Measurements from ENCODE around the gene FANCD2. TPM values are rescaled to one million over a fixed set of nuclear protein-coding genes. Genes with fewer than 3 reads are reported as not detected.
"Not testable (repeated sequence)": the region's sequence is repeated elsewhere in the genome, so short reads cannot be mapped to it uniquely, and the experiment has no call there.

Gene FANCD2
- polyA plus RNA-seq, 4 donors = 14.6 to 22.0 (median 18.6) TPM

- DNase-seq (ENCODE audit: low read depth in 4 of 4, low spot score in 3 of 4) = no peak
These were observed 14.6 kb upstream of the FANCD2 start for GRCh38 chr3:10011631-10012030.

DNA sequence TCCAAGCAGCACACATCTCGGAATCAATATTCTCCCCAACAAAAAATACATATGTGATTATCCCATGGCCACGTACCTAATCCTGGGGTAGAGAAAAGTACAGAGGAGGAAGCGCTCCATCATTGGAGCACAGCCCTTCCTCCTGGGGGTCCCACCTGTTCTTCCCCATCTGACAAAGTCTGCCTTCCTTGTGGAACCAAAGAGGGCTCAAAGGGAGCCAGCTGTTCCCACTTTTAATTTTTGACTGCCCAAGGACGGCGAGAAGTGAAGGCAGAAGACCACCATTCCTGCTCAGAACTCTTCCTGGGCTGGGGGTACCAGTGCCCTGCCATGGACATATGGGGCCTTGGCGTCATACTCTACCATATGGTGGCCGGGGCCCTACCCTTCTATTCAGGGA is 14.1 kb upstream of the FANCD2 start:
- DNase-seq (ENCODE audit: low read depth in 4 of 4, low spot score in 3 of 4) = no peak

GRCh38 chr3:10015461-10015904 is 10.8 kb upstream of the FANCD2 start:
- peak in 3 of 4 donors; percentile 48 to 74 (median 63) for DNase-seq (ENCODE audit: low read depth in 4 of 4, low spot score in 3 of 4)

DNA sequence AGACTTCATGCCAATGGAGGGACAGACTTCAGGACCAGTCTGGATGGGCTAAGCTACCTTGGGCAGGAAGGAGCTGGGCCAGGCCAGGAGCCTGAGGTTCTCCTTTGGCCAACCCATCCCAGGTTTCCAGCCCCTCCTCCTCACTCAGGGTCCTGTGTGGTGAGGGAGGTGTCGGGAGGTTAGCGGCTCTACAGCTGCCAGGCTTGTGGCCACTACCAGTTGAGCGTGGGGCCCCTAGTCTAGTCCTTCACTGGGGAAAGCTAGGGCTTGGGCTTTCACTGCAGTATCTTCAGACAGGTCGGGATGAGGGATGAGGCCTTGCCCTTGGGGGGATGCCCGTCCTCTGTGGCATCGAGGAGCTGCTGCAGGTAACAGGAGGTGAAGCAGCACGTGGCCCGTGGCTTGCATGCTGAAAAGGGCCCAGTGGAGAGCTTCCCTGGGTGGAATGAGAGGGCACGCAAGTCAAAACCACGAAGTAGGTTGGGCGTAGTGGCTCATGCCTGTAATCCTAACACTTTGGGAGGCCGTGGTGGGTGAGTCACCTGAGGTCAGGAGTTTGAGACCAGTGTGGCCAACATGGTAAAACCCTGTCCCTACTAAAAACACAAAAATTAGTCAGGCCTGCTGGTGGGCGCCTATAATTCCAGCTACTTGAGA is 8.5 kb upstream of the FANCD2 start:
- DNase-seq (ENCODE audit: low read depth in 4 of 4, low spot score in 3 of 4) = no peak

- DNase-seq (ENCODE audit: low read depth in 4 of 4, low spot score in 3 of 4) = not testable (repeated sequence)
These were observed 7.4 kb upstream of the FANCD2 start for GRCh38 chr3:10018806-10019205.

DNA sequence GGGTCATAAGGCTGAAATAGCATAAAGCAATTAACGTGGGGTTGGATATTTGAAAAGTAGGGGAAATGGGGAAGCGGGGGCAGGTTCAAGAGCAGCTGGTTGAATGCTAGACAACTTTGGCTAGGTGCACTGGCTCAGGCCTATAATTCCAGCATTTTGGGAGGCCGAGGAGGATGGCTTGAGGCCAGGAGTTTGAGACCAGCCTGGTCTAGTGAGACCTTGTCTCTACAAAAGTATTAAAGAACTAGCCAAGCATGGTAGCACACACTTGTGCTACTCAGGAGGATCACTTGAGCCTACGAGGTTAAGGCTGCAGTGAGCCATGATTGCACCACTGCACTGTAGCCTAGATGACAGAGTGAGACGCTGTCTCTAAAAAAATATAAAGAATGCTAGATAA is 6.9 kb upstream of the FANCD2 start:
- no peak for DNase-seq (ENCODE audit: low read depth in 4 of 4, low spot score in 3 of 4)

DNA sequence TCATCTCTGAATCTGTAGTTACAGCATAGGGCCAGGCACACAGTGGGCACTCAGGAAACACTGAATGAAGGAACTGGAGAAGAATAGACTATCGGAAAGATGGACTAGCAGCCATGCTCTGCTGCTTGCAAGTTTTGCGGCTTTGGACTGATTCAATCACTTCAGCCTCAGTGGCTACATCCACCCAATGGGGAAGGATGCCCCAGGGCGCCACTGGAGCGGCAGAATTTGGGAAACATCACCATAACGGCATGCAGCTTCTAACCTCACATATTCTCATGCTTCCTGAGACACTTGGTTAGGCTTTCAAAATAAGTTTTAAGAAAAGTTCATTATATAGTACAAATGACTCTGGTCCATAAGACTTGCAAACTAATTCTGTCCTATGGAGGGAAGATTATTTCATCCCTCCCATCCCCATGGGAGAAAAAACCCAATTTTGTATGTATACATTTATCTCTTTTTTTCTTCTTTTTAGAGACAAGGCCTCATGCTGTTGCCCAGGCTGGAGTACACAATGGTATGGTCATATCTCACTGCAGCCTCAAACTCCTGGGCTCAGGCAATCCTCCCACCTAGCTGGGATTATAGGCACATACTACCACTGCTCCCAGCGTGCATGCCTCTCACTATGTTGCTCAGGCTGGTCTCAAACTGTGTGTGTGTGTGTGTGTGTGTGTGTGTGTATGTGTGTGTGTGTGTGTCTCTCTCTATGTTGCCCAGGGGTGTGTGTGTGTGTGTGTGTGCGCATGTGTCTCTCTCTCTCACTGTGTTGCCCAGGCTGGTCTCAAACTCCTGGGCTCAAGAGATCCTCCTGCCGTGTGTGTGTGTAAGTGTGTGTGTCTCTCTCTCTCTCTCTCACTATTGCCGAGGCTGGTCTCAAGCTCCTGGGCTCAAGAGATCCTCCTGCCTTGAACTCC is 4.1 kb upstream of the FANCD2 start:
- DNase-seq (ENCODE audit: low read depth in 4 of 4, low spot score in 3 of 4) = no peak

DNA sequence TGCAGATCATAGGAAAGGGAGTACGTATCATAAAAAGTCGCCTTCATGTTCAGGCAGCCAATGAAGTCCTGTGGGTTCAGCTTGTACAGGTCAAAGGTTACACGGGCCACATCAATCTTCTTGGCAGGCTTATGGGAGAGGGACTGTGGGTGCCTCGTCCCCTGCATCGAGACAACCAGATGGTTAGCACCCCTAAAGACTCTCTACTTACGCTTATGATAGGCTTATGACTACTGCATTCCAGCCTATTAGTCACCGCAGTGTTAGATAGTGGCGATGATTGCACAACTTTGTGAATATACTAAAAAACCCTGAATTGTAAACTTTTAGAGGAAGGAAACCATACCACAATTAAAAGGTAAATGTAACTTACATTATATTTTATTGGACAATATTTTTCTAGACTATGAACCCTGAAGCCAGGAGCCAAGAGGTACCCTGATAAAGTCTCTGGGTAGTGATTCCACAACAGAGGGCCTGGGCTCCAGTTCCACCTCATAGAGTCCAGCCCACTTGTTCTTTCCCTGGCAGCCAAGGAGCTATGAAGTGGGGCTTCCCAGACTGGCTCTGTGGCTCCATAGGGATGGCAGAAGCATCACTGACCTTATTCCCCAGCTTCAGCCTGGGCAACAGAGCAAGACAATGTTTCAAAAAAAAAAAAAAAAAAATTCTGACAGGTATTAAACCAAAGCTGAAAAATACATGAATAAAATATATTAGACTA is 2.5 kb upstream of the FANCD2 start:
- no peak for DNase-seq (ENCODE audit: low read depth in 4 of 4, low spot score in 3 of 4)

GRCh38 chr3:10025205-10026083 is 793 bp upstream of the FANCD2 start:
- DNase-seq (ENCODE audit: low read depth in 4 of 4, low spot score in 3 of 4) = no peak

DNA sequence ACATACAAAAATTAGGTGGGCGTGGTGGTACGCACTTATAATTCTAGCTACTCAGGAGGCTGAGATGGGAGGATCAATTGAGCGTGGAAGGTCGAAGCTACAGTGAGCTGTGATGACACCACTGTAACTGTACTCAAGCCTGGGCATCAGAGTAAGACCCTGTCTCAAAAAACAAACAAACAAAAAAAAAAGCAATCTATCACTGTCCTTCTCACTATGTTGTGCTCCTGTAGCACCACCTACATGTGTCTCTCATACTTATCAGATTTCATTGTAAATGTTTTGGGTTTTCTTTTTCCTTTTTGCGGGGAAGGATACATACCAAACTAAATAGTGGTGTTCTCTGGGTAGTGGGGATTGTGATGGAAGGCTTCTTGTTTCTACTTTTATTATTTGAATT is 14.8 kb downstream of the FANCD2 start:
- DNase-seq (ENCODE audit: low read depth in 4 of 4, low spot score in 3 of 4) = no peak

DNA sequence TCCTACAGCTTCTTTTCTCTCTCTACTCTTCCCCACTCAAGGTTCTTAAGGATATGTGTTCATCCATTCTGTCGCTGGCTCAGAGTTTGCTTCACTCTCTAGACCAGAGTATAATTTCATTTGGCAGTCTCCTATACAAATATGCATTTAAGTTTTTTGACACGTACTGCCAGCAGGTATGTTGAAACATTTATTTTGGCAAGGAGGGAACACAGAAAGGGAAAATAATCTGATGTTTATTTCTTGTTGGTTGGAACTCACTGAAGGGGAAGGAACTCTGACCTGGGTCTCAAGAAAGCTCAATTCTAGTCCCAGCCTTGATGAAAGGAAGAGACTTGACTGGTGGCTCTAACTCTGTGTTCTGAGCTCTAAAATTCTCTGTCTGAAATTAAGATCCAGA is 21.6 kb downstream of the FANCD2 start:
- no peak for DNase-seq (ENCODE audit: low read depth in 4 of 4, low spot score in 3 of 4)

- not testable (repeated sequence) for DNase-seq (ENCODE audit: low read depth in 4 of 4, low spot score in 3 of 4)
These were observed 26.8 kb downstream of the FANCD2 start for GRCh38 chr3:10053054-10053453.

DNA sequence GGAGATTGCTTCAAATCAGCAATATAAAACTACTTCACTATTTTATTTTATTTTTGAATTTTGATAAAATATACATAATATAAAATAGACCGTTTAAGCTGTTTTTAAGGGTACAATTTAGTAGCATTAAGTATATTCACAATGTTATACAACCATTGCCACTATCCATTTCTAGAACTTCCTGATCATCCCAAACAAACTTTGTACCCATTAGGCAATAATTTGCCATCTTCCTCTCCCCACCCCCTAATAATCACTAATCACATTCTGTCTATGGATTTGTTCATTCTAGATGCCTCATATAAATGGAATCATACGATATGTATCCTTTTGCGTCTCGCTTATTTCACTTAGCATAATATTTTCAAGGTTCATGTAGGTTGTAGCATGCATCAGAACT is 28.9 kb downstream of the FANCD2 start:
- DNase-seq (ENCODE audit: low read depth in 4 of 4, low spot score in 3 of 4) = no peak

GRCh38 chr3:10070077-10070476 is 43.8 kb downstream of the FANCD2 start:
- not testable (repeated sequence) for DNase-seq (ENCODE audit: low read depth in 4 of 4, low spot score in 3 of 4)

DNA sequence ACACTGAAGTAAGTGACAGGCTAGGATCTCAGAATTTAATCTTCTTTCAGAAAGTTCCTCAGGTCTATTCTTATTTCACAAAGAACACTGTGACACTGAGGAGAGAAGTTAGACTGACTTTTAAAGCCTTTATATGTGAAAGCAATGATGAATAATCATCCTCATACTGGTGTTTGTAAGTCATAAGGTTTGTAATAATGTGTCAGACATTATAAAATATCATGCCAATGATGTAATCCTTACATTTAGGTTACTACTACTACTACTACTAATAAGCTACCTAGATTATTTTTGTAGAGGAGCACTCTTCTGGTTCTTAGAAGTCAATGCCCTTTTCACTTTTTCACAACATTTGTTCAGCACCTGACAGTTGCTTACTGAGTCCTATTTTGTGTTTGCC is 48.4 kb downstream of the FANCD2 start:
- DNase-seq (ENCODE audit: low read depth in 4 of 4, low spot score in 3 of 4) = no peak

GRCh38 chr3:10081871-10082270 is 55.6 kb downstream of the FANCD2 start:
- no peak for DNase-seq (ENCODE audit: low read depth in 4 of 4, low spot score in 3 of 4)

GRCh38 chr3:10085738-10086137 is 59.5 kb downstream of the FANCD2 start:
- DNase-seq (ENCODE audit: low read depth in 4 of 4, low spot score in 3 of 4) = no peak

GRCh38 chr3:10088256-10088655 is 62.0 kb downstream of the FANCD2 start:
- no peak for DNase-seq (ENCODE audit: low read depth in 4 of 4, low spot score in 3 of 4)

GRCh38 chr3:10090179-10090578 is 63.9 kb downstream of the FANCD2 start:
- no peak for DNase-seq (ENCODE audit: low read depth in 4 of 4, low spot score in 3 of 4)

DNA sequence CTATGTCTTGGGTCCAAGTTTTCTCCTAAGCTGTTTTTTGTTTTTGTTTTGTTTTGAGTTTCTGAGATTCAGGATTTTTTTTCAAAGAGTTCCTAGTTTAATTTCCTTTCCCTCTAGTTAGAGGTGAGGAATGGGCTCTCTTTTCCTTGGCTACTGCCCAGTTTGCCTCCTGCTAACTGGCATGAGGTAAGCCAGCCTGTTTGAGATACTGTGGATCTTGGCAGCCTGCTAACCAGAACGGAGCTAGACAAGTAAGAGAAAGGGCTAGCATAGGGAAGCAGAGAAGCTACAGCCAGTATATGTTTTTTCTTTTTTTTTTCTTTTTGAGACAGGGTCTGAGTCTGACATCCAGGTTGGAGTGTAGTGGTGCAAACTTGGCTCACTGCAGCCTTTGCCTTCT is 64.5 kb downstream of the FANCD2 start:
- DNase-seq (ENCODE audit: low read depth in 4 of 4, low spot score in 3 of 4) = not testable (repeated sequence)

Data from left renal pelvis (tissue), 4 donors.